ENCODE results near the gene IL4R.
"Not testable (repeated sequence)": the region's sequence is repeated elsewhere in the genome, so short reads cannot be mapped to it uniquely, and the experiment has no call there.

Gene IL4R

GRCh38 chr16:27385398-27385797 lies 71.6 kb downstream of the IL4R start:
- FAIRE-seq = no peak

GRCh38 chr16:27386674-27387073 lies 72.9 kb downstream of the IL4R start:
- no peak for FAIRE-seq

- no peak for FAIRE-seq
Observed at GRCh38 chr16:27387724-27388123, 74.0 kb downstream of the IL4R start.

- FAIRE-seq = no peak
Observed at GRCh38 chr16:27389272-27389961, 75.6 kb downstream of the IL4R start.

GRCh38 chr16:27390151-27390550 lies 76.4 kb downstream of the IL4R start:
- FAIRE-seq = no peak

- no peak for FAIRE-seq
Observed at GRCh38 chr16:27392671-27393070, 78.9 kb downstream of the IL4R start.

- no peak for FAIRE-seq
Observed at GRCh38 chr16:27394516-27394915, 80.7 kb downstream of the IL4R start.

- not testable (repeated sequence) for FAIRE-seq
Observed at GRCh38 chr16:27398341-27398893, 84.6 kb downstream of the IL4R start.

- FAIRE-seq = no peak
Observed at GRCh38 chr16:27398894-27399853, 85.4 kb downstream of the IL4R start.

GRCh38 chr16:27399969-27400368 lies 86.2 kb downstream of the IL4R start:
- no peak for FAIRE-seq

- FAIRE-seq = no peak
Observed at GRCh38 chr16:27400751-27401620, 87.2 kb downstream of the IL4R start.

GRCh38 chr16:27401768-27402568 lies 88.2 kb downstream of the IL4R start, which contains the start of gene IL21R:
Gene IL21R (plus strand): TSS chr16:27402174. CDS start chr16:27430072, 27,898 bp downstream.
- FAIRE-seq = no peak

GRCh38 chr16:27402569-27402963 lies 88.8 kb downstream of the IL4R start:
- no peak for FAIRE-seq

- FAIRE-seq = no peak
Observed at GRCh38 chr16:27402964-27403600, 89.3 kb downstream of the IL4R start.

GRCh38 chr16:27403601-27403992 lies 89.8 kb downstream of the IL4R start:
- FAIRE-seq = no peak

GRCh38 chr16:27404163-27404823 lies 90.5 kb downstream of the IL4R start:
- no peak for FAIRE-seq

GRCh38 chr16:27405546-27406451 lies 92.0 kb downstream of the IL4R start:
- FAIRE-seq = no peak

- no peak for FAIRE-seq
Observed at GRCh38 chr16:27406511-27407128, 92.8 kb downstream of the IL4R start.

- FAIRE-seq = no peak
Observed at GRCh38 chr16:27407133-27407532, 93.4 kb downstream of the IL4R start.
